Neural crest cell (in vitro differentiated cells): ENCODE measurements around the gene INTS6. TPM values are rescaled to one million over a fixed set of nuclear protein-coding genes. Genes with fewer than 3 reads are reported as not detected.

Source experiments
- DNase-seq: peaks from one replicate; pipeline ENCODE4 v3.0.0; 2021; ENCODE audit warnings: low read depth, mixed read lengths, low spot score
- H3K27ac Mint-ChIP-seq: one replicate; pipeline ENCODE4 v1.8.0; 2021; ENCODE audit warnings: mild to moderate bottlenecking, mixed read lengths; ENCODE audit not compliant: unreplicated experiment
- H3K27me3 Mint-ChIP-seq: 2 replicates; pipeline ENCODE4 v1.8.0; 2021; ENCODE audit warnings: low read depth, mild to moderate bottlenecking, mixed read lengths
- H3K36me3 Mint-ChIP-seq: 2 replicates; pipeline ENCODE4 v1.8.0; 2021; ENCODE audit warnings: low read depth, mild to moderate bottlenecking, mixed read lengths
- H3K4me1 Mint-ChIP-seq: 2 replicates; pipeline ENCODE4 v1.8.0; 2021; ENCODE audit warnings: mixed read lengths
- H3K4me3 Mint-ChIP-seq: one replicate; pipeline ENCODE4 v1.8.0; 2021; ENCODE audit warnings: mild to moderate bottlenecking, mixed read lengths
- H3K9me3 Mint-ChIP-seq: 2 replicates; pipeline ENCODE4 v1.8.0; 2021; ENCODE audit warnings: mixed read lengths
- total RNA-seq: library from RNA; stranded (reverse); gene quantifications from 2 replicates; pipeline ENCODE4 v1.2.1, GENCODE V29; 2021
- TF ChIP-seq, protein P1 (sequence below): fragments of 200-600 bp; sonication (generic); conservative IDR thresholded peaks from 2 replicates; pipeline ENCODE4 v1.5.0; 2021; ENCODE audit warnings: antibody characterized with exemption, mild to moderate bottlenecking

The INTS6 gene
- total RNA-seq, 1 donor from 2014 or later, result 38.1 TPM

DNA sequence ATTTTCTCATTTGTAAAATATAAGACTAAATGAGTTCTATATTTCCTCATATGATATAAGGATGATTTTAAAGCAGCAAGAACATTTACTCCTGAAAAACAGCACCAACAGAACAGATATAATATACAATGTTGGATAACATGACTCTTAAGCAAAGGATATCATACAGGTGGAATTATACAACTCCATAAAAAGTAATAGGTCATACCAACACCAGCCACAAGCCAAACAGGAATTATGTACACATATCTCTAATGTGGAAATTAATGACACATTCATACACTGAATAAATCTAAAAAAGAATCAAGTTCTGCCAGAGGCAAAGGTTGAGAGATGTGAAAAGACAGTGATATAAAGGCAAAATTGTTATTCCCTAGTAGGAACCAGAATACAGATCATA lies 25.9 kb downstream of the INTS6 start:
- H3K4me3 Mint-ChIP-seq, result no peak overlapping the region
- H3K27ac Mint-ChIP-seq, result no peak overlapping the region
- TF ChIP-seq, protein P1, sequence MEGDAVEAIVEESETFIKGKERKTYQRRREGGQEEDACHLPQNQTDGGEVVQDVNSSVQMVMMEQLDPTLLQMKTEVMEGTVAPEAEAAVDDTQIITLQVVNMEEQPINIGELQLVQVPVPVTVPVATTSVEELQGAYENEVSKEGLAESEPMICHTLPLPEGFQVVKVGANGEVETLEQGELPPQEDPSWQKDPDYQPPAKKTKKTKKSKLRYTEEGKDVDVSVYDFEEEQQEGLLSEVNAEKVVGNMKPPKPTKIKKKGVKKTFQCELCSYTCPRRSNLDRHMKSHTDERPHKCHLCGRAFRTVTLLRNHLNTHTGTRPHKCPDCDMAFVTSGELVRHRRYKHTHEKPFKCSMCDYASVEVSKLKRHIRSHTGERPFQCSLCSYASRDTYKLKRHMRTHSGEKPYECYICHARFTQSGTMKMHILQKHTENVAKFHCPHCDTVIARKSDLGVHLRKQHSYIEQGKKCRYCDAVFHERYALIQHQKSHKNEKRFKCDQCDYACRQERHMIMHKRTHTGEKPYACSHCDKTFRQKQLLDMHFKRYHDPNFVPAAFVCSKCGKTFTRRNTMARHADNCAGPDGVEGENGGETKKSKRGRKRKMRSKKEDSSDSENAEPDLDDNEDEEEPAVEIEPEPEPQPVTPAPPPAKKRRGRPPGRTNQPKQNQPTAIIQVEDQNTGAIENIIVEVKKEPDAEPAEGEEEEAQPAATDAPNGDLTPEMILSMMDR, result no peak
- no peak for DNase-seq
- peaks cover 9% of the 10 kb centered on the region for H3K36me3 Mint-ChIP-seq
- no peaks in the 10 kb centered on the region for H3K9me3 Mint-ChIP-seq
- no peaks in the 10 kb centered on the region for H3K4me1 Mint-ChIP-seq
- no peaks in the 10 kb centered on the region for H3K27me3 Mint-ChIP-seq

DNA sequence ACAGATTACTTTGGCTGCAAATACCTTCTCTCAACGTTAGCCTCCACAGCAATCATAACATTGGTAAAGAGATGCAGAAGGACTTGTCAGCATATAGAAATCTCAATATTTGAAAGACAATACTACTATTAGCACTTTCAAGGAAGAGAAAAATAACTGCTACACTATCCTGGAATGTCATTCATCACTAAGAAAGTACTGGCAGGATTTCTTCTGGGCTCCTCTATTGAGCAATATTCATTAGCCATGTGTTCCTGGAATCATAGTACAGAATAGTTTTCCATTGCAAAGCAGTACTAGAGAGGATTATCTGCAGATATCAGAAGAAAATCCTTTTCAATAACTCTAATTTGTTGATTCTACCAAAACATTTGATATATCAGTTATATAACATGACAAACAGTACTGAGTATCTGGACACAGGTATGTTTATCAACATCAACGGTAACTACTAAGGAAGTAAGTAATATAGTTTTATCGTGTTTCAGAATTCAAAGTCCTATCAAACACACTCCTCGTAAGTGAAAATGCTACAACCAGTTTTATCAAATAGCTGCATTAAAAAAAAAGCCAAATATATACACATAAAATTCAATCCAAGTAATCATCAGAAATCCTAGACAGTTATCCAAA lies 27.3 kb downstream of the INTS6 start:
- DNase-seq, result no peak
- no peak overlapping the region for H3K4me3 Mint-ChIP-seq
- TF ChIP-seq, protein P1, result no peak
- H3K9me3 Mint-ChIP-seq, result no peaks in the 10 kb centered on the region
- peaks cover 9% of the 10 kb centered on the region for H3K36me3 Mint-ChIP-seq
- no peak overlapping the region for H3K27ac Mint-ChIP-seq
- H3K4me1 Mint-ChIP-seq, result peaks cover 5% of the 10 kb centered on the region
- no peaks in the 10 kb centered on the region for H3K27me3 Mint-ChIP-seq

DNA sequence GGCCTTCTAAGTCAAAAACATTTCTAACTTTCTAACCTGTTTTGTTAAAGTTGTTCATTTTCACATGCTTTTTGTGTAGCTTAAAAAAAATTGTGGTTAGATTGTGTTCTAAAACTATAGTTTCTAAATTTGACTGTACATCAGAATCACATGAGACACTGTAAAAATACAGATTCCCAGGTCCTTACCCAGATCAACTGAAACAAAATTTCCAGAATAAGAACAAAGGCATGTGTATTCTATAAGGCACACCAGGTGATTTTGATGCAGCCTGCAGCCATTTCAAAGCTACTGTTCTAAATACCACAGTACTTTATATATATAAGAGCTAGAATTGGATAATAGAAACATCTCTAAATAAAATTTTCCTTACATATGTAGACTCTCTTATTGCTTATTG lies 29.1 kb downstream of the INTS6 start:
- peaks cover 5% of the 10 kb centered on the region for H3K4me1 Mint-ChIP-seq
- peaks cover 14% of the 10 kb centered on the region for H3K36me3 Mint-ChIP-seq
- TF ChIP-seq, protein P1, result no peak
- no peak overlapping the region for H3K27ac Mint-ChIP-seq
- H3K9me3 Mint-ChIP-seq, result no peaks in the 10 kb centered on the region
- no peak overlapping the region for H3K4me3 Mint-ChIP-seq
- DNase-seq, result no peak
- no peaks in the 10 kb centered on the region for H3K27me3 Mint-ChIP-seq

DNA sequence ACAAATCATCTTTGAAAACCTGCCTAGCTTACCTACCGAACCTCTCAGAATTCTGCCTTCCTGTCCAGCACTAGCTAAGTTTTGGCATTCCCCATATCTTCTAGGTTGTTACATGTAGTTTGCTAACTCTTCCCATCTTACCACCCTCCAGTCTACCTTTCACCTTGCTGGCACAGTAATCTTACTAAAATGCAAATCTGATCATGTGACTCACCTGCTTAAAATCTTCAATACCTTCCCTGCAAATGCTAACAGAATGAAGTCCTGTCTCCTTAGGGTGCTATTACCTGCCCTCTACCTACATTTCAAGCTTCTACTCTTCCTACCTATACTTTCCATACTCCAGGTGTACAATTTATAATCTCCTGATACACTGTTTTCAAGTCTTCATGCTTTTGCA lies 30.4 kb downstream of the INTS6 start:
- TF ChIP-seq, protein P1, result no peak
- DNase-seq, result no peak
- Mint-ChIP-seq H3K27me3 (no peaks in the 10 kb centered on the region), H3K4me1 (peaks cover 5% of the 10 kb centered on the region), H3K27ac (no peak overlapping the region), H3K4me3 (no peak overlapping the region), H3K36me3 (peaks cover 15% of the 10 kb centered on the region), H3K9me3 (no peaks in the 10 kb centered on the region)

DNA sequence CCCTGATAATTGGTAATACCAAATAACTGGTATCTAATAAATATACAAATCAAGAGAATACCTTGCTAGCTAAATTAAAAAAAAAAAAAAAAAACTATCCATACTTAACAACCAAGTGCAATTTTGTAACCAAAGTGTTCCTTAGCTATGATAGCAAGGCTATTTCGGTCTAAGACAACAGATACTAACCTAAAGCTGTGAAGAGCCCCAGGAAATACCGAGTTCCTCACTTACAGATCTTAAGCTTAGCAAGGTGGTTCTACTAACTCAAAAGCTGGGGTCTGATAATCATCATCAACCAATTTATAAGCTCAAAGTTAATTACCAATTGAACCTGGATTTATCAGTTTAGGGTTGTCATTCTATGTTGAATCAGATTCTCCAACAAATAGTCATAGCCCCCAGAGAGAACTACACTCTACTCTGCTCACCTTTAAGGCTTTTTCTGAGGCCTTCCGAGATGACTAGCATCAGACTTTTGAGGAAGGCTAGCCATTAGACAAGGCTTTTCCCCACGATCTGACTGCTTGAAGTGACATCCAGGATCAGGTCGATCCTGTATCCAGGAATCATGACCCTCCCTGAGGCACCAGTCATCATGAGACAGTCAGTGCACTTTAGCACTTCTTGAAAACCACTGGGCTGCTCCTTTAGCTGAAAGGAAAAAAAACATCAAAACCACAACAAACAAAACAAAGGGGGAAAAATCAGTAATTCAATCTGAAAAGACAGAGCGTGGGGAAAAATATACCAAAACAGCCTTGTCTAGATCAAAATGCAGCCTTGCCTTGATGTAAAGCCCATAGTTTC lies 31.9 kb downstream of the INTS6 start:
- Mint-ChIP-seq H3K27me3 (no peaks in the 10 kb centered on the region), H3K4me1 (peaks cover 5% of the 10 kb centered on the region), H3K36me3 (peaks cover 28% of the 10 kb centered on the region), H3K9me3 (peaks cover 4% of the 10 kb centered on the region), H3K4me3 (no peak overlapping the region), H3K27ac (peak overlapping the region; percentile 9)
- TF ChIP-seq, protein P1, result no peak
- DNase-seq, result no peak
